G401 (cell line): Measurements from ENCODE around the gene ASCC2. TPM values are rescaled to one million over a fixed set of nuclear protein-coding genes. Genes with fewer than 3 reads are reported as not detected.
A peak's percentile ranks its signal among the peaks of the same experiment; 100 is the strongest.

ENCODE experiments used
- DNase-seq: peaks from one replicate; pipeline ENCODE4 v3.0.0-alpha.2; 2015; ENCODE audit warnings: low spot score
- in situ Hi-C: cut with HindIII; loops from 2 replicates; pipeline ENCODE4 v1.10.0; 2016; ENCODE audit warnings: low sequenced_read_pairs, mixed read lengths
- total RNA-seq: library from RNA; depleted of rRNA; stranded (reverse); fragments of >200 nt; shearing (Covaris generic); gene quantifications from 2 replicates; pipeline ENCODE4 v1.2.3, GENCODE V29; 2014; rRNA removed

The ASCC2 gene
- total RNA-seq, 1 experiment from 2014 or later: 51.5 TPM

- DNase-seq: peak; percentile 39
- in situ Hi-C loops: no loop called here
Observed at GRCh38 chr22:29744902-29745301, 93.2 kb downstream of the ASCC2 start.

GRCh38 chr22:29742326-29742725 lies 95.7 kb downstream of the ASCC2 start:
- in situ Hi-C loops: no loop called here

GRCh38 chr22:29741926-29742325 lies 96.1 kb downstream of the ASCC2 start:
- no peak for DNase-seq
- in situ Hi-C loops: no loop called here

More at GRCh38 chr22:29742326-29742725, 95.7 kb downstream of the ASCC2 start:
- no peak for DNase-seq

DNA sequence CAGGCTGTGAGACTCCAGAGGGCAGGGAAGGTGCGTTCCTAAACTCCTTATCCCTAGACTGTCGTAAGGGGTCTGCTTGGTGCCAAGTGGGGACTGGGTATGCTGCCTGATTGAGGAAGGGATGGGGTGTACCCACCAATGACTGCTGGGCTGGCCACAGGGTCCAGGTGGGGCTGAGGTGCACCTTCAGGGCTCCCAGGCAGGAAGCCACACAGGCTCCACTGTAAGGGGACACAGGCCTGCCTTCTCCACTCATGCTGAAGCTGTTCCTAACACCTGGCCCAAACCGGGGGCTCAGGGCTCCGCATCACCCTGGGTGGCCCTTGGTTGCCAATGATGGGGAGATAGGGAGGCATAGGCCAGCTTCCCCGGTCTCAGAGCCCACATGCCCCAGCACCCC lies 97.9 kb downstream of the ASCC2 start:
- in situ Hi-C loops: no loop called here
- DNase-seq: no peak

DNA sequence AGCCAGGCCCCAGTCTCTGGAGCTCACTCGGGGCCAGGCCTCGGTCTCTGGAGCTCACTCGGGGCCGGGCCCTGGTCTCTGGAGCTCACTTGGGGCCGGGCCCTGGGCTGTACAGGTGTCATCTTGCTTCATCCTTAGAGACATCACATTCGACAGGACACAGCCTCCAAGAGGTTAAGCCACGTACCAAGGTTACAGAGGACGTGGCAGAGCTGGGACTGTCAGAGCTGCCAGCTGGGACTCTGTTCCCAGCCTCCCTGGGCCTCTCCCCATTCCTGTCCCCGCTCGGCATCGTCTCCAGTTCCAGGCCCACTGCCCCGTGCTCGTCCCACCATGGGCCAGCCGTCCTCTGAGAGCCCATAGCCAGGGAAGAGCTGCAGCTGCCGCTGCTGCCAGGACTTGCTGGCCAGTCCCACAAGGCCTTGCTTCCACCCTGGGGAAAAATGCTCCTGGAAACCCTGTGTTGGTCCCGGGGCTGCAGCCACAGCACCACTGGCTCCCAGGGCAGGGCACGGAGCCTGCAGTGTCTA lies 98.7 kb downstream of the ASCC2 start:
- no peak for DNase-seq
- in situ Hi-C loops: no loop called here

Other genes with a start within 250 kb of the ASCC2 start
- 54.7 and 77.1 TPM in 2 replicates for gene NF2, start 234.6 kb downstream of the ASCC2 start, total RNA-seq
- gene CABP7, start 118.3 kb downstream of the ASCC2 start, total RNA-seq: 1.5 and 2.8 TPM in 2 replicates
- gene ZMAT5, start 71.3 kb downstream of the ASCC2 start, total RNA-seq: 28.7 and 30.0 TPM in 2 replicates
- gene UQCR10, start 70.9 kb downstream of the ASCC2 start, total RNA-seq: 114 and 138 TPM in 2 replicates
- 23.9 and 25.9 TPM in 2 replicates for gene MTMR3, start 44.9 kb upstream of the ASCC2 start, total RNA-seq
- 9.0 TPM in 1 of 2 replicates, not detected in the other for gene HORMAD2, start 242.2 kb upstream of the ASCC2 start, total RNA-seq